Measurements from ENCODE around the gene TBC1D14.
A peak's percentile ranks its signal among the peaks of the same experiment; 100 is the strongest.
"Not testable (repeated sequence)": the region's sequence is repeated elsewhere in the genome, so short reads cannot be mapped to it uniquely, and the experiment has no call there.

The TBC1D14 gene

DNA sequence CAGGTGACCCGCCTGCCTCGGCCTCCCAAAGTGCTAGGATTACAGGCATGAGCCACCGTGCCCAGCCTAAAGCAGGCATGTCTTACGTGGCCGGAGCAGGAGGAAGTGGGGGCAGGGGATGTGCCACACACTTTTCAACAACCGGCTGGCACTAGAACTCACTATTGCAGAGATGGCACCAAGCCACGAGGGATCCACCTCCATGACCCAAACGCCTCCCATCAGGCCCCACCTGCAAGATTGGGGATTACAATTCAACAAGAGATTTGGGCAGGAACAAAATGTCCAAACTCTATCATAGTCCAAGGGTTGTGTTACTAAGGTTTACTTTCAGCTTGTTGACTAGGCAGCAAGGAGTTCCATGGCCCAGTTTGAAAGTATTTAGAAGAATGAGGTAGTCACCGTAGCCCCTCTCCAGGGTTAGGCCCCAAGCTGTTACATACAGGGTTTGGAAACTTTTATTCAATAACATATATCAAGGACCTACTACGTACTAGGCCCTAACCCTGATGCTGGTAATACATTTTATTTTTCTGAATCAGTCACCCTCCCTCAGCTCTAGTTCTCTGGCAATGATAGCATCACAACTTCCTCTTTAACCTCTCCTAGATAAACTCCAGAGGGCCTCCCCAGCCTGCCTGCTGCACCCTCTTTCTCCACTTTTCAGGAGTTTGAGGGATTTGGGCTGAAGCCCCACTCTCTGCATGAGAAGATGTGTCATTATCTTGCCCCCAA lies 18.0 kb upstream of the TBC1D14 start:
- peak; percentile 37 to 44 for DNase-seq

- peak in 1 of 2 donors; percentile 41 for DNase-seq
These were observed 17.3 kb upstream of the TBC1D14 start for GRCh38 chr4:6892190-6892908.

GRCh38 chr4:6892909-6893202 lies 16.8 kb upstream of the TBC1D14 start:
- DNase-seq, result no peak

DNA sequence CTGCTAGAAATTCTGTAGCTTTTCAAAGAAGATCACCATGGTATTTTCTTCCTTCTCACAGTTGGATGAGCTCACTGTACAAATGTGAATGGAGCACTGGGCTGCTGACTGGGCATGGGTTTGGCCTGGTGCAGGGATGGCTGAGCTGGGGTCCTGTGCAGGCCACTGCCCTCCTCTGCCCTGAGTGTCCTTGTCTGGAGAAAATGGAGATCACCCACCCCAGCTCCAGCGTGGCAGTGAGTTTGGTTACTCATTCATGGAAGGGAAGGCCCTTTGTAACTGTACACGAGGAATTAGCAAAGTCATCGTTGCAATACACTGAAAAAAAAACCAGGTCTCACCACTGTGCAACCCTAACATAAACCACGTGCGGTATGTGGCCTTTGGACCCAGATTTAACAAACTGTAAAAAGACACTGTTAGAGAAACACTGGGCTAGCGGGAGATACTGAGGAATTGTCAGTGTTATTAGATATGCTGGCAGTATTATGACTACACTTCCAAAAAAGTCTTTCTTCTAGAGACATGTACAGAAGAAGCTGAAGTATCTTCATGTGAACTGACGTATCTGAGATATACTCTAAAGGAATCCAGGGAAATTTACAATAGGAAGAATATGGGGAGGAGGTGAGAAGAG lies 16.1 kb upstream of the TBC1D14 start:
- DNase-seq, result peak; percentile 67 to 75

GRCh38 chr4:6894086-6894478 lies 15.5 kb upstream of the TBC1D14 start:
- no peak for DNase-seq

DNA sequence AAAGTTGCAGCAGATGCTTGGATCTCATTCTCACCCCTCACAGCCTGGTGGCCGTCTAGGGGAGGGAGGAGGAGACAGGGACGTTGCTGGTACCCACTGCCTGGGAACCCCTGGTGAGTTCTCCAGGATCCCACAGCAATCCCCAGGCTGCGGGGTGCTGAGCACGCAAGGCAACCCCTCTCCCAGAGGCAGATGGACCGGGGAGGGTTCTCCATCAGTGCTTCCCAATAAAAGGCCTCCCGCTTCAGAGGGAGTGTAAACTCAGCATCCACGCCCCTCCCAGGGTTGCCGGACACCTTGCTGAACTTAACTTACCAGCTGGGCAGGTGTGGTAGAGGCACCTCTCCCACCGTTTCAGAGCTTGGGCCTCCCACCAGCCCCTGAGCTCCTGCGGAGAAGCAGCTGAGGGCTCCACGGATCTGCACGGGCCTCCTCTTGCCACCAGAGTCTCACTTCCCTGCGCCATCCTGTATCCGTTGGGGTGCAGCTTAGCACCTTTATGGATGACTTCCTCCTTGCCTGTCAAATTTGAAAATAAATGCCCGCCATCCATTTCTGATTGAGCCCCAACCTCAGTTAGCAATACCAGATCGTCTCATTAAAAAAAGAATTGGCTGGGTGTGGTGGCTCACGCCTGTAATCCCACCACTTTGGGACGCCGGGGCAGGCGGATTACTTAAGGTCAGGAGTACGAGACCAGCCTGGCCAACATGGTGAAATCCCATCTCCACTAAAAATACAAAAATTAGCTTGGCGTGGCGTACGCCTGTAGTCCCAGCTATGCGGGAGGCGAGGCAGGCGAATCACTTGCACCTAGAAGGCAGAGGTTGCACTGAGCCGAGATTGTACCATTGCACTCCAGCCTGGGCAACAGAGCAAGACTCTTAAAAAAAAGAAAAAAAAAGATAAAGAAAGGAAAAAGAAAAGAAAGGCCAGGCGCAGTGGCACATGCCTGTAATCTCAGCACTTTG lies 14.8 kb upstream of the TBC1D14 start:
- no peak for DNase-seq

GRCh38 chr4:6896035-6896434 lies 13.6 kb upstream of the TBC1D14 start:
- no peak for DNase-seq

GRCh38 chr4:6898763-6899162 lies 10.9 kb upstream of the TBC1D14 start:
- DNase-seq, result no peak

DNA sequence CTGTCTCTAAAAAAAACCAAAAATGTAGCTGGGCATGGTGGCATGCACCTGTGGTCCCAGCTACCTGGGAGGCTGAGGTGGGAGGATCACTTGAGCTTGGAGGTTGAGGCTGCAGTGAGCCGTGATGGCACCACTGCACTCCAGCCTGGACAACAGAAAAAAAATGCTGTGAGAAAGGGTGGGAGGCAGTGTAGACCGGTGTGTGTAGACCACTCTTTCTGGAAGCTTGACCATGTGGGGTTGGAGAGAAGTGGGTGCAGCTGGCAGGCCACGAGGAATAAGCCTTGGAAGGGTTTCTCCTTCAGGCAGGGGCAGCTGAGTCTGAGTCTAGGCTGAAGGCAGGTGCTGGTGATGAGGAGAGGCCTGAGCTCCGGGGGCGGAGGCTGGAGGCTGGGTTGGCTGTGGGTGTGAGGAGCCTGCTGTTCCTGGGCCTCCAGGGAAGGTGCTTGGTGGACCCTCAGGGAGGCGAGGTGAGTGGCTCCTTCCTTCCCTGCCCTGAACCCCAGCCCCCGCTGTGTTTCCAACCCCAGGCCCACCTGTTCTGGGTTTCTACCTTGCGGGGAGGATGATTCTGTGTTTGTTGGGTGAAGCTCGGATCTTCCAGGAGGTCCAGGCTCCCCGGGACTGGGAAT lies 9.3 kb upstream of the TBC1D14 start:
- no peak for DNase-seq

- no peak for DNase-seq
These were observed 8.7 kb upstream of the TBC1D14 start for GRCh38 chr4:6900956-6901355.

- no peak for DNase-seq
These were observed 7.8 kb upstream of the TBC1D14 start for GRCh38 chr4:6901669-6902317.

DNA sequence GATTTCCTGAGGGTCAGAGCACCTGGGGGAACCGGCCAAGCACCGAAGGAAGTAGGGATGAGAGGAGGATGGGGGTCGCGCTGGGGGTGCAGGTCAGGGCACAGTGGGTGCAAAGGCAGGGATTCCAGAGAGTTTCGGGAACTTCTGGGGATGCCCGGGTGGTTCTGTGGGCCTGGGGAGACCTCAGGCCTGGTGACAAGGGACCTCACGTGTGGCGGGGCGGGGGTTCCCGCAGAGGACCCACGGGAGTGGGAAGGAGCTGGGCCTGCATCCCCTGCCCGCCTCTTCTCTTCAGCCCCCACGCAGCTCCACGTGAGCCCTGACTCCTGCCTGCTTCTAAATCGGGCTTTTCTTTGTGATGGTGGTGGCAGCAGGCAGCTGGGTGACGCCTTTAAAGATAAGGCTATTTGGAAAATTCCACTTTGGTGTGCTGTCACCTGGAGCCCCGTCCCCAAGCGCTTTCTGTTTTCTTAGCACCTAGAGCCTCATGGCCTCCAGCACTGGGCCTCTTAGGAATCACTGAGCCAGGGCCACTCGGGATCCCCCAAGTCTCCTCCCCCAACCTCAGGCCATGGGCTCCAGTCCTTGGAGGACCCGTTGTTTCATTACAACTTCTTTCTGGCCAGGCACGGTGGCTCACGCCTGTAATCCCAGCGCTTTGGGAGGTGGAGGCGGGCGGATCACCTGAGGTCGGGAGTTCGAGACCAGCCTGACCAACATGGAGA lies 7.1 kb upstream of the TBC1D14 start:
- no peak for DNase-seq

DNA sequence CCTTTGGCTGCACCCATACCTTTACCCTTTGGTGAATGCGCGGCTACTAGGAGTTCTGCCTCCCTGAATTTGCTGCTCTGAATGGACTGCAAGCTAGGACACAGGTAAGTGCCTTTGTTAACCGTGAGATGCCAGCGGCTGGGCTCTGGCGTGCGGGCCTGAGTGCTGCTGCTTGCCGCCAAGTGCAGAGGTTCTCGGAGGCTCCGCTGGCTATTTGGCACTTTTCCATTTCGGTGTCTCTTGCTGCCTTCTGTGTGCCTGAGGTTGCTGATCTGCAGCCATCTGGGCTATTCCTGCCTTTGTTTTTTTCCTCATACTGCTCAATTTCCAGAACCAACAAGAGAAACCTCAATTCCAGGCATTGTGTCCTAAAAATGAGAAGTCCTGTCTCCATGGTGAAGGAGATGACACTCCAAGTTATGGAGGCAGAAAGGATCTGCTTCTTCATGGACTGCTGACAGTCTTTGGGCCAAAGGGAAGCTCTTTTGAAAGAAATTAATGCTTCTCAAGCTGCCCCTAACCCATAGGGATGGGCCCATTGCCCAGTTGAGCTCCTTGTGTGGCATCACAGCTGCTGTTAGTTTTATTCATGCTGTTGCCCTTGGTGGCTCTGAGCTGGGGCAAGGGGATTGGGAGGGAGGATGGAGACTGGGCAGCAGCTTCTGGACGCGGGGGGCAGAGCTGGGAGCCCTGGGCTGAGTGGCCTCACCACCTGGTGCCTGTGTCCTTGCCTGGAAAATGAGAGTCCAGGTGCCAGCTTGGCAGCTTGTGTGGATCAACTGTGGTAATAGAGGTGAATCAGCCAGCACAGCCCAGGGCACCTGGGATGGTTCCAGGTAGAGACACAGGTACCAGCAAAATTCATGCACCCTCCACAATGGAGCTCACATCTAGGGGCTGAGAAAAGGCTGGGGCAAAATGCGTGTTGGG lies 3.8 kb upstream of the TBC1D14 start:
- DNase-seq, result no peak

DNA sequence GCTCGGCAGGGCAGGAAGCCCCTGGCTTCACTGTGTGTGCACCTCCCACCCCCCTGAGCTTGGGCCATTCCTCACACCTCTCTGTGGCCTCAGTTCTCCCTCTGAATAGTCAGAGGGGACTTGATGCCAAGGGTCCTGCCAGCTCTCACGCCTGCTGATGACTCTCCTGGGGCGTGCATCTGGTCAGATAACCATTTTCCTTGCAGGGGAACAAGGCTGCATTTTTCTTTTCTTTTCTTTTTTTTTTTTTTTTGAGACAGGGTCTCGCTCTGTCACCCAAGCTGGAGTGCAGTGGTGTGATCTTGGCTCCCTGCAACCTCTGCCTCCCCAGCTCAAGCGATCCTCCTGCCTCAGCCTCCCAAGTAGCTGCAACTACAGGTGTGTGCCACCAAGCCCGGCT lies 3.1 kb upstream of the TBC1D14 start:
- DNase-seq, result not testable (repeated sequence)

GRCh38 chr4:6907658-6908191 lies 1.9 kb upstream of the TBC1D14 start:
- DNase-seq, result no peak

DNA sequence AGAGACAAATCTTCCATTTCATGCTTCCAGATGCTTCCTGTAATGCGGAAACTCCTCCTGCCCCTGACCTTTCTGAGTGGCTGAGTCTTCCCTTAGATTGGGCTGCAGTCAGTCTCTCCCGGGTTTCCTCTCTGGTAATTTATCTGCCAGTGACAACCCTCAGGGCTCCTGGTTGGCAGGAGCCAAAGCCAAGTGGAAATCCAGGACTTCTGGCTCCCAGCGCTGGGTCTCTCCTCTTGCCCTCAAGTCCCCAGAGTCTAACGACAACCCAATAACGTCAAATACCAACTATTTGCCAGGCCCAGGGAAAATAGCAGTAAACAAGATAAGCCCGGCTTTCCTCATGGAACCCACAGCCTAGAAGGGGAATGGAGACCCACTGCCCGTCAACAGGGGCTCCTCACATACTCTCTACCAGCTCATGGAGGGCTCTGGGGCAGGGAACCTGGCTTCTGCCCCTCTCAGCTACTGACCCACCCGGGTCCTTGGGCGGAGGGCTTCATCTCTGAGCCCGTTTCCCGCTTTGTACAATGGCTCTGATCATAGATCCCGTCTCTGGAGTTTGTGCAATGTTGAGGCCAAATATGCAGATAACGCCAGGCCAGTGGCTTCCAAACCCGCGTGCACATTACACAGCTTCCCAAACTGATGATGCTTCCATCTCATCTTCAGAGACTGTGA lies 1.1 kb upstream of the TBC1D14 start:
- no peak for DNase-seq

DNA sequence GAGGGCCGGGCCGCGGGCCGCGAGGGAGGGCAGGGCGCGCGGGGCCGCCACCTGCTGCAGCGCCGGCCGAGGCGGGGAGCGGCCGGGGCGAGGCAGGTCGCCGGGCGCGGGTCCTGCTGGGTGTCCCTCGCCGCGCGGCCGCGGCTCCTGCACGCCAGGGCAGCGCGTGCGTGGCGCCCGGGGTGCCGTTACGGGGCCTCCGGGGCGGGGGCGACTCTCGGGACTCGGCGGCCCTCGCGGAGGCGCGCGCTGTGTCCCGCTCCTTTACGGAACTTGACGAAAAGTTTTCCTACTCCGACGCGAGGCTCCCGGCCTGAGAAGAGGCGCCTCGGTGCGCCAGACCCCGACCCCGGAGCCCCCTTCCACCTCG lies 329 bp downstream of the TBC1D14 start:
- DNase-seq, result no peak

DNA sequence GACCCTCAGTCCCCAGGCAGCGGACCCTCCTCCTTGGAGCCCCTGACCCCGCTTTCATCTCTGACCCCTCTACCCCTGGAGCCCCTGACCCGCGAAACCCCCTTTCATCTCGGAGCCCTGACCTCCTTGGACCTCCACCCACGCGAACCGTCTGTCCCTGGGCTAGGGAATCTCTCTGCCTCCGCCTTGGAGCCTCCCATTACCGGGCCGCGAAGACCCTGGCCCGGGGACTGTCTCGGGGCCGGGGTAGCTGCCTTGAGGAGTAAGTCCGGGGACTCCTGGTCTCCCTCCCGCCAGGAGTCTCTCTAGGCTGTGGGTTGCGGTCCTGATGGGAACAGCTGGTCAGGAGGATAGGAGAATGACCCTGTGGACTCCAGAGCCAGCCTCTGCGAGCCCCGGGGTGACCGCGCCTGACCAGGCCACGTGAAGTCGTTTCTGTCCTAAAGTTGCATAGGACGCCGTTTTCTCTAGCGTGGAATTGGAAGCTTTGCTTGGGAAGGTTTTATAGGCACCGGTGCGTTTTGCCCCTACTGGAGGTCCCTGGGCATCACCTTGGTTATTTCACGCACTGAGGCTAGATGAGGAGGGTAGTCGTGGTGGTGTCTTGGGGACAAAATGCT lies 824 bp downstream of the TBC1D14 start:
- DNase-seq, result no peak
